ENCODE data around the gene ADH4. TPM values are rescaled to one million over a fixed set of nuclear protein-coding genes. Genes with fewer than 3 reads are reported as not detected.

The ADH4 gene
- total and polyA plus RNA-seq, 2 of the 4 experiments (the other 2 are of a cell fraction), result not detected

GRCh38 chr4:99144587-99144986, 490 bp upstream of the ADH4 start:
- H3K9ac ChIP-seq (ENCODE audit: low read depth, low read length), result no peak overlapping the region
- H3K23ac ChIP-seq (ENCODE audit: low read depth, low read length), result no peak overlapping the region
- intact Hi-C loops (cut with micrococcal nuclease), result no loop called here
- H4K20me1 ChIP-seq (ENCODE audit: insufficient read depth, low read length), result no peaks in the 10 kb centered on the region
- DNase-seq (no peak), ATAC-seq (ENCODE audit: low read depth) (no peak)
- no peak overlapping the region for H3K14ac ChIP-seq (replicated peaks; ENCODE audit: low read depth, low read length)
- no peak overlapping the region for H4K8ac ChIP-seq (ENCODE audit: low read depth in 2 of 2, low read length in 2 of 2)
- H3K4ac ChIP-seq (ENCODE audit: low read depth, low read length), result no peak overlapping the region
- no peak overlapping the region for H2BK15ac ChIP-seq (ENCODE audit: low read depth, low read length)
- H3K27ac ChIP-seq (ENCODE audit: insufficient read depth, low read length), result no peak overlapping the region
- no TSS peak for BruUV-seq (replicated peaks)
- H3K4me2 ChIP-seq (ENCODE audit: low read depth, low read length), result no peak overlapping the region
- dilution Hi-C loops (cut with HindIII; ENCODE audit: low sequenced_read_pairs, unreplicated experiment), result no loop called here
- TF ChIP-seq CTCF (conservative IDR thresholded peaks at IDR 0.05; ENCODE audit: low read depth, low read length), result no peak
- no peak for TF ChIP-seq CEBPB (IDR thresholded peaks at IDR 0.05; ENCODE audit: low read depth, low read length)
- no peak for TF ChIP-seq MAFK (IDR thresholded peaks at IDR 0.05; ENCODE audit: low read depth, low read length)
- TF ChIP-seq USF2 (IDR thresholded peaks at IDR 0.05; ENCODE audit: low read depth, low read length), result no peak
- no peak for TF ChIP-seq MXI1 (IDR thresholded peaks at IDR 0.05; ENCODE audit: borderline replicate concordance, low read depth, low read length)
- no peak for TF ChIP-seq POLR2A (IDR thresholded peaks at IDR 0.05; ENCODE audit: low read depth, low read length)
- no peak for TF ChIP-seq ELK1 (IDR thresholded peaks at IDR 0.05; ENCODE audit: borderline replicate concordance, low read depth, low read length)
- TF ChIP-seq RFX5 (IDR thresholded peaks at IDR 0.05; ENCODE audit: low read depth, low read length), result no peak
- TF ChIP-seq NFE2L2 (IDR thresholded peaks at IDR 0.05; ENCODE audit: low read depth, low read length), result no peak
- TF ChIP-seq SMC3 (IDR thresholded peaks at IDR 0.05; ENCODE audit: low read depth, low read length), result no peak
- TF ChIP-seq RCOR1 (IDR thresholded peaks at IDR 0.05; ENCODE audit: insufficient replicate concordance, low read length), result no peak
- TF ChIP-seq BHLHE40 (IDR thresholded peaks at IDR 0.05; ENCODE audit: low read depth, low read length), result no peak
- no peak for TF ChIP-seq FOS (IDR thresholded peaks at IDR 0.05; ENCODE audit: low read depth, low read length)
- TF ChIP-seq MAZ (IDR thresholded peaks at IDR 0.05; ENCODE audit: borderline replicate concordance, low read depth, low read length), result no peak
- TF ChIP-seq RAD21 (IDR thresholded peaks at IDR 0.05; ENCODE audit: low read length), result no peak
- TF ChIP-seq CHD1 (IDR thresholded peaks at IDR 0.05; ENCODE audit: low read depth, low read length), result no peak
- H2BK20ac ChIP-seq (ENCODE audit: low read depth, low read length), result no peak overlapping the region
- H3K36me3 ChIP-seq (ENCODE audit: control insufficient read depth, insufficient read depth, low read length), result no peaks in the 10 kb centered on the region
- H3K9me3 ChIP-seq (ENCODE audit: control insufficient read depth, insufficient read depth, low read length), result no peaks in the 10 kb centered on the region
- H3K4me3 ChIP-seq (ENCODE audit: insufficient read depth, low read depth, low read length), result no peak overlapping the region
- H3K4me1 ChIP-seq (ENCODE audit: control insufficient read depth, insufficient read depth, low read length), result no peaks in the 10 kb centered on the region
- no peak overlapping the region for H2AK9ac ChIP-seq (replicated peaks; ENCODE audit: low read depth, low read length, poor library complexity)
- no peak overlapping the region for H2AFZ ChIP-seq (replicated peaks; ENCODE audit: low read length, poor library complexity)
- no peak overlapping the region for H3K56ac ChIP-seq (ENCODE audit: extremely low read depth, insufficient read depth, low read length)
- no CpG with 5 or more reads among the region's 1 CpG for WGBS, 2 experiments (ENCODE audit: extremely low coverage in 2 of 2, insufficient read length in 1 of 2)
- no peak overlapping the region for H2AK5ac ChIP-seq (ENCODE audit: low read depth, low read length)
- ChIA-PET CTCF (no interaction called here), POLR2A (ENCODE audit: unreplicated experiment) (no interaction called here)
- H2BK5ac ChIP-seq (ENCODE audit: low read depth, low read length, poor library complexity, severe bottlenecking), result no peak overlapping the region
- H2BK120ac ChIP-seq (ENCODE audit: low read depth, low read length), result no peak overlapping the region
- in situ Hi-C loops (cut with MboI; ENCODE audit: low sequenced_read_pairs), result no loop called here
- H3K27me3 ChIP-seq (ENCODE audit: control insufficient read depth, insufficient read depth, low read length), result no peaks in the 10 kb centered on the region
- no peak overlapping the region for H4K5ac ChIP-seq (ENCODE audit: low read depth, low read length)
- no peaks in the 10 kb centered on the region for H3K79me1 ChIP-seq (ENCODE audit: low read depth in 1 of 2, low read length in 2 of 2)
- H4K91ac ChIP-seq (ENCODE audit: insufficient read depth, low read depth, low read length), result no peak overlapping the region
- H3K18ac ChIP-seq (ENCODE audit: low read depth, low read length), result no peak overlapping the region
- no peaks in the 10 kb centered on the region for H3K9me1 ChIP-seq (ENCODE audit: insufficient read depth, low read length)

All from IMR-90 (cell line).